Measurements from ENCODE around the gene ETV6. TPM values are rescaled to one million over a fixed set of nuclear protein-coding genes. Genes with fewer than 3 reads are reported as not detected.
A peak's percentile ranks its signal among the peaks of the same experiment; 100 is the strongest.

The ETV6 gene
- total RNA-seq, 2 donors from 2014 or later: 41.4 to 58.4 TPM

- Histone ChIP-seq H3K4me1 (ENCODE audit: control insufficient read depth in 1 of 2, low read depth in 2 of 2) (peaks cover 28 to 61% of the 10 kb centered on the region in 2 donors), H3K27ac (no peak overlapping the region), H3K27me3 (replicated peaks; ENCODE audit: insufficient read depth) (no peaks in the 10 kb centered on the region), H3K36me3 (no peaks in the 10 kb centered on the region), H3K9me3 (no peaks in the 10 kb centered on the region), H3K4me3 (no peak overlapping the region)
- ATAC-seq (ENCODE audit: insufficient number of reproducible peaks, low FRiP score, low read depth) (no peak), DNase-seq (ENCODE audit: low spot score) (no peak)
- TF ChIP-seq CTCF (IDR thresholded peaks at IDR 0.05): no peak
Measured at GRCh38 chr12:11823593-11823992, 174.1 kb downstream of the ETV6 start.

GRCh38 chr12:11824069-11824468 lies 174.6 kb downstream of the ETV6 start:
- no peaks in the 10 kb centered on the region for H3K9me3 ChIP-seq
- H3K27me3 ChIP-seq (replicated peaks; ENCODE audit: insufficient read depth): no peaks in the 10 kb centered on the region
- TF ChIP-seq CTCF (IDR thresholded peaks at IDR 0.05): no peak
- H3K27ac ChIP-seq: no peak overlapping the region
- H3K4me3 ChIP-seq: no peak overlapping the region
- ATAC-seq (ENCODE audit: insufficient number of reproducible peaks, low FRiP score, low read depth) (no peak), DNase-seq (ENCODE audit: low spot score) (no peak)
- peaks cover 31 to 66% of the 10 kb centered on the region in 2 donors for H3K4me1 ChIP-seq (ENCODE audit: control insufficient read depth in 1 of 2, low read depth in 2 of 2)
- H3K36me3 ChIP-seq: no peaks in the 10 kb centered on the region

- H3K27me3 ChIP-seq (replicated peaks; ENCODE audit: insufficient read depth): no peaks in the 10 kb centered on the region
- no peak overlapping the region for H3K27ac ChIP-seq
- ATAC-seq (ENCODE audit: insufficient number of reproducible peaks, low FRiP score, low read depth) (no peak), DNase-seq (ENCODE audit: low spot score) (no peak)
- no peaks in the 10 kb centered on the region for H3K36me3 ChIP-seq
- no peak for TF ChIP-seq CTCF (IDR thresholded peaks at IDR 0.05)
- H3K4me1 ChIP-seq (ENCODE audit: control insufficient read depth in 1 of 2, low read depth in 2 of 2): peaks cover 38 to 72% of the 10 kb centered on the region in 2 donors
- no peak overlapping the region for H3K4me3 ChIP-seq
- no peaks in the 10 kb centered on the region for H3K9me3 ChIP-seq
Measured at GRCh38 chr12:11824736-11825135, 175.3 kb downstream of the ETV6 start.

- H3K27me3 ChIP-seq (replicated peaks; ENCODE audit: insufficient read depth): no peaks in the 10 kb centered on the region
- H3K36me3 ChIP-seq: no peaks in the 10 kb centered on the region
- H3K4me3 ChIP-seq: no peak overlapping the region
- H3K9me3 ChIP-seq: no peaks in the 10 kb centered on the region
- H3K27ac ChIP-seq: no peak overlapping the region
- DNase-seq (ENCODE audit: low spot score): no peak
- ATAC-seq (ENCODE audit: insufficient number of reproducible peaks, low FRiP score, low read depth): no peak
- peaks cover 44 to 78% of the 10 kb centered on the region in 2 donors for H3K4me1 ChIP-seq (ENCODE audit: control insufficient read depth in 1 of 2, low read depth in 2 of 2)
- no peak for TF ChIP-seq CTCF (IDR thresholded peaks at IDR 0.05)
Measured at GRCh38 chr12:11825278-11825677, 175.8 kb downstream of the ETV6 start.

GRCh38 chr12:11826574-11826973 lies 177.1 kb downstream of the ETV6 start:
- H3K27ac ChIP-seq: peak overlapping the region in 1 of 2 donors; percentile 67
- peaks cover 57 to 91% of the 10 kb centered on the region in 2 donors for H3K4me1 ChIP-seq (ENCODE audit: control insufficient read depth in 1 of 2, low read depth in 2 of 2)
- no peaks in the 10 kb centered on the region for H3K36me3 ChIP-seq
- H3K4me3 ChIP-seq: no peak overlapping the region
- DNase-seq (ENCODE audit: low spot score) (no peak), ATAC-seq (ENCODE audit: insufficient number of reproducible peaks, low FRiP score, low read depth) (no peak)
- H3K27me3 ChIP-seq (replicated peaks; ENCODE audit: insufficient read depth): no peaks in the 10 kb centered on the region
- H3K9me3 ChIP-seq: no peaks in the 10 kb centered on the region
- TF ChIP-seq CTCF (IDR thresholded peaks at IDR 0.05): no peak
